Heart left ventricle (tissue), 16 donors: ENCODE data around the gene RXRA. TPM values are rescaled to one million over a fixed set of nuclear protein-coding genes. Genes with fewer than 3 reads are reported as not detected.
A peak's percentile ranks its signal among the peaks of the same experiment; 100 is the strongest.

Experiments used
- ATAC-seq, 4 donors: fragments of 200-7000 bp; cut with Tn5 transposase; one replicate each; pipeline ENCODE4 v1.9.1; 2020 to 2022; ENCODE audit warnings: moderate library complexity in 4 of 4, mild to moderate bottlenecking in 3 of 4, moderate number of reproducible peaks in 1 of 4
- DNase-seq, 5 donors: peaks; one replicate each; pipeline ENCODE4 v3.0.0-alpha.2; 2020
- H3K27ac ChIP-seq, 12 donors: fragments of 200-600 bp; sonication (generic) in 4 of 12; one replicate each; pipeline versions ENCODE4 v1.5.0 to v1.8.0; 2016 to 2022; ENCODE audit warnings: mild to moderate bottlenecking in 2 of 12
- H3K27me3 ChIP-seq, 9 donors: fragments of 200-600 bp; sonication (generic) in 2 of 9; one replicate each; pipeline versions ENCODE4 v1.5.1 to v1.8.0; 2016 to 2022; ENCODE audit warnings: mild to moderate bottlenecking in 3 of 9
- H3K36me3 ChIP-seq, 9 donors: fragments of 200-600 bp; sonication (generic) in 2 of 9; one replicate each; pipeline versions ENCODE4 v1.5.0 to v1.8.0; 2018 to 2022; ENCODE audit warnings: mild to moderate bottlenecking in 2 of 9
- H3K4me1 ChIP-seq, 12 donors: fragments of 200-600 bp; sonication (generic) in 4 of 12; one replicate each; pipeline versions ENCODE4 v1.5.0 to v1.8.0; 2016 to 2022; ENCODE audit warnings: mild to moderate bottlenecking in 3 of 12
- H3K4me3 ChIP-seq, 12 donors: fragments of 200-600 bp; sonication (generic) in 4 of 12; one replicate each; pipeline versions ENCODE4 v1.5.0 to v1.8.0; 2017 to 2022; ENCODE audit warnings: mild to moderate bottlenecking in 9 of 12, moderate library complexity in 4 of 12
- H3K9me3 ChIP-seq, 12 donors: fragments of 200-600 bp; sonication (generic) in 4 of 12; one replicate each; pipeline versions ENCODE4 v1.5.0 to v1.8.0; 2016 to 2022; ENCODE audit warnings: mild to moderate bottlenecking in 1 of 12
- CTCF ChIP-seq, 12 donors: fragments of 200-600 bp; sonication (generic) in 4 of 12; IDR thresholded peaks; one replicate each; pipeline versions ENCODE4 v1.5.0 to v1.8.0; 2018 to 2022; ENCODE audit warnings: antibody characterized with exemption in 12 of 12, mild to moderate bottlenecking in 5 of 12
- POLR2A ChIP-seq, 2 donors: fragments of 450-650 bp; IDR thresholded peaks; one replicate each; pipeline ENCODE4 v1.6.1; 2017; ENCODE audit warnings: antibody characterized with exemption in 2 of 2, mild to moderate bottlenecking in 2 of 2, moderate library complexity in 2 of 2
- WGBS, 4 donors: extraction: QIAGEN DNeasy Blood & Tissue Kit in 2 of 4; methylation state at CpG; one replicate each; pipeline versions ENCODE4 v1.1.5 to v1.1.7; 2013 to 2018; 5-methylcytosine and 5-hydroxymethylcytosine counted together
- intact Hi-C, 10 donors: fragments of 100-400 bp; cut with DNase I; formaldehyde crosslinking; loops; one replicate each; pipeline versions ENCODE4 v1.11.1 to v1.14.2; 2022
- polyA plus RNA-seq, 2 donors: library from polyadenylated mRNA; stranded (reverse); fragments of 200-250 nt; gene quantifications; one replicate each; pipeline ENCODE4 v1.2.3, GENCODE V29; 2013
- total RNA-seq, 9 donors: library from RNA; depleted of rRNA in 2 of 9; stranded (reverse); fragments of >200 nt in 2 of 9; fragmentation: NEBNext Ultra II Directional in 3 of 9; extraction: Animal tissue kit (Norgen Biotek cat#: 25700) in 3 of 9; gene quantifications; one replicate each; pipeline versions ENCODE4 v1.1.0 to v1.2.4, GENCODE V29; 2016 to 2023
- donor health status: ischemic (EF 13 %, LVEDD 7.1; RV severe dilation, severe dysfunction).
- donor health status: healthy with polysubstance abuse.
- donor health status: DM: no; HTN: yes; CAD: no.
- donor health status: DM: no; HTN: no; CAD: no.
- donor health status: ischemic (EF 25% LVEDD 6.9; RV normal size, moderate dysfunction).
- donor health status: ischemic (EF 25% LVEDD 5.7; RV mildly dilated, moderate dysfunction).
- donor health status: healthy.
- donor health status: DM: yes; HTN: yes; CAD: no.
- donor health status: ischemic (EF 35%, LVEDD 5.7; RV mildly dilated, moderate dysfunction).
- donor health status: nonischemic (EF 11% LVEDD 7.7; RV severe dilation, severe dysfunction).
- donor health status: DM: yes; HTN: yes; CAD: no.
- donor health status: PGD.
- donor health status: ischemic (EF 29% LVEDD 5.4; RV normal size, mild dysfunction).
- donor health status: nonischemic (EF 23%, LVEDD 6.1; RV moderate dilation, normal function).

The RXRA gene
- total and polyA plus RNA-seq, 11 donors = 45.5 to 87.9 (median 54.9) TPM

GRCh38 chr9:134337469-134337868, 11.2 kb downstream of the RXRA start:
- intact Hi-C loops = loop anchor here in 2 of 10 donors (10.0 kb wide), 2 partner anchors 47 to 77 kb away; no protein-coding TSS in a partner anchor
- DNase-seq = no peak
- Histone ChIP-seq H3K27ac (peak overlapping the region in 2 of 12 donors; percentile 68 to 74), H3K9me3 (no peaks in the 10 kb centered on the region), H3K4me3 (no peak overlapping the region), H3K36me3 (no peaks in the 10 kb centered on the region), H3K27me3 (no peaks in the 10 kb centered on the region), H3K4me1 (peaks cover 57 to 100% (median 98%) of the 10 kb centered on the region in 12 donors)
- TF ChIP-seq CTCF (IDR thresholded peaks at IDR 0.05) = no peak
- TF ChIP-seq POLR2A (IDR thresholded peaks at IDR 0.05) = no peak
- WGBS, 4 donors = 92 to 95% (median 93%) methylated on average over 13 of the region's 13 CpGs
- no peak for ATAC-seq

- WGBS, 4 donors = 18 to 34% (median 23%) methylated on average over 6 to 27 of the region's 27 CpGs
- H3K4me3 ChIP-seq = peak overlapping the region in 6 of 12 donors; percentile 0 to 28 (median 6)
- TF ChIP-seq POLR2A (IDR thresholded peaks at IDR 0.05) (no peak), CTCF (IDR thresholded peaks at IDR 0.05) (no peak)
Observed at GRCh38 chr9:134338394-134339182, 12.3 kb downstream of the RXRA start.

GRCh38 chr9:134339183-134339806, 13.0 kb downstream of the RXRA start:
- no peaks in the 10 kb centered on the region for H3K36me3 ChIP-seq
- DNase-seq (no peak), ATAC-seq (peak in 1 of 4 donors; percentile 11)
- no peaks in the 10 kb centered on the region for H3K9me3 ChIP-seq
- intact Hi-C loops = loop anchor here in 2 of 10 donors (10.0 kb wide), 2 partner anchors 46 to 76 kb away; no protein-coding TSS in a partner anchor
- H3K27ac ChIP-seq = peak overlapping the region in 8 of 12 donors; percentile 3 to 68 (median 28)
- WGBS, 4 donors = 24 to 52% (median 40%) methylated on average over 7 to 17 of the region's 17 CpGs
- no peaks in the 10 kb centered on the region for H3K27me3 ChIP-seq
- peaks cover 51 to 100% (median 99%) of the 10 kb centered on the region in 12 donors for H3K4me1 ChIP-seq
- peak overlapping the region in 6 of 12 donors; percentile 0 to 28 (median 6) for H3K4me3 ChIP-seq
- TF ChIP-seq POLR2A (IDR thresholded peaks at IDR 0.05) = no peak
- TF ChIP-seq CTCF (IDR thresholded peaks at IDR 0.05) = no peak

More at GRCh38 chr9:134338394-134339182, 12.3 kb downstream of the RXRA start:
- Histone ChIP-seq H3K36me3 (no peaks in the 10 kb centered on the region), H3K9me3 (no peaks in the 10 kb centered on the region), H3K27me3 (no peaks in the 10 kb centered on the region), H3K27ac (peak overlapping the region in 8 of 12 donors; percentile 13 to 68 (median 28)), H3K4me1 (peaks cover 55 to 100% (median 99%) of the 10 kb centered on the region in 12 donors)
- DNase-seq (no peak), ATAC-seq (peak in 1 of 4 donors; percentile 1)
- intact Hi-C loops = loop anchor here in 2 of 10 donors (10.0 kb wide), 2 partner anchors 46 to 76 kb away; no protein-coding TSS in a partner anchor
